ENCODE measurements around the gene COG5. TPM values are rescaled to one million over a fixed set of nuclear protein-coding genes. Genes with fewer than 3 reads are reported as not detected.
"Not testable (repeated sequence)": the region's sequence is repeated elsewhere in the genome, so short reads cannot be mapped to it uniquely, and the experiment has no call there.

COG5 gene
- total RNA-seq, 2 donors from 2014 or later: 42.8 to 57.8 TPM

GRCh38 chr7:107581387-107582013 is 17.8 kb upstream of the COG5 start:
- ATAC-seq (no peak), DNase-seq (no peak)
- intact Hi-C loops (cut with DNase I): no loop called here

GRCh38 chr7:107580716-107581383 is 17.1 kb upstream of the COG5 start:
- ATAC-seq (no peak), DNase-seq (no peak)
- intact Hi-C loops (cut with DNase I): no loop called here

- DNase-seq (peak; percentile 81), ATAC-seq (peak; percentile 96 to 99)
- intact Hi-C loops (cut with DNase I): no loop called here
Observed at GRCh38 chr7:107579885-107580715, 16.4 kb upstream of the COG5 start, which contains the start of gene BCAP29. TSS of gene BCAP29 (plus strand) at chr7:107580246. CDS start at chr7:107580773, 527 bp downstream.

GRCh38 chr7:107579554-107579884 is 15.8 kb upstream of the COG5 start:
- ATAC-seq (peak in 1 of 2 donors; percentile 31), DNase-seq (no peak)
- intact Hi-C loops (cut with DNase I): no loop called here

GRCh38 chr7:107573537-107573936 is 9.8 kb upstream of the COG5 start:
- ATAC-seq: no peak
- DNase-seq: no peak
- intact Hi-C loops (cut with DNase I): no loop called here

- intact Hi-C loops (cut with DNase I): no loop called here
- ATAC-seq (no peak), DNase-seq (no peak)
Observed at GRCh38 chr7:107570298-107570697, 6.6 kb upstream of the COG5 start.

- intact Hi-C loops (cut with DNase I): loop anchor here in 1 of 2 donors (5.0 to 10.0 kb wide), 2 partner anchors 82 to 360 kb away; no protein-coding TSS in a partner anchor
Observed at GRCh38 chr7:107564553-107565298, 1.0 kb upstream of the COG5 start.

GRCh38 chr7:107563081-107563774 is 492 bp downstream of the COG5 start:
- DNase-seq (no peak), ATAC-seq (peak; percentile 74 to 83)
- intact Hi-C loops (cut with DNase I): loop anchor here in 1 of 2 donors (5.0 to 10.0 kb wide), 2 partner anchors 81 to 358 kb away; no protein-coding TSS in a partner anchor

More at GRCh38 chr7:107564553-107565298, 1.0 kb upstream of the COG5 start:
- ATAC-seq (peak in 1 of 2 donors; percentile 12), DNase-seq (no peak)

GRCh38 chr7:107560898-107561516 is 2.7 kb downstream of the COG5 start:
- intact Hi-C loops (cut with DNase I): loop anchor here in 1 of 2 donors (5.0 to 10.0 kb wide), 2 partner anchors 79 to 356 kb away; no protein-coding TSS in a partner anchor
- DNase-seq: no peak
- no peak for ATAC-seq

GRCh38 chr7:107559864-107560263 is 3.9 kb downstream of the COG5 start:
- DNase-seq: no peak
- intact Hi-C loops (cut with DNase I): loop anchor here in 1 of 2 donors (5.0 to 10.0 kb wide), 2 partner anchors 78 to 355 kb away; no protein-coding TSS in a partner anchor
- no peak for ATAC-seq

GRCh38 chr7:107555893-107556292 is 7.8 kb downstream of the COG5 start:
- no peak for DNase-seq
- no peak for ATAC-seq
- intact Hi-C loops (cut with DNase I): no loop called here

GRCh38 chr7:107551936-107552335 is 11.8 kb downstream of the COG5 start:
- DNase-seq: no peak
- intact Hi-C loops (cut with DNase I): no loop called here
- ATAC-seq: no peak

GRCh38 chr7:107544848-107545591 is 18.7 kb downstream of the COG5 start:
- ATAC-seq (no peak), DNase-seq (no peak)
- intact Hi-C loops (cut with DNase I): no loop called here

GRCh38 chr7:107543338-107543993 is 20.3 kb downstream of the COG5 start:
- no peak for DNase-seq
- intact Hi-C loops (cut with DNase I): no loop called here
- ATAC-seq: no peak

GRCh38 chr7:107538001-107538400 is 25.7 kb downstream of the COG5 start:
- DNase-seq (no peak), ATAC-seq (no peak)
- intact Hi-C loops (cut with DNase I): no loop called here

- intact Hi-C loops (cut with DNase I); ATAC-seq; DNase-seq: not testable (repeated sequence)
Observed at GRCh38 chr7:107537228-107537627, 26.5 kb downstream of the COG5 start.

- ATAC-seq (no peak), DNase-seq (no peak)
- intact Hi-C loops (cut with DNase I): no loop called here
Observed at GRCh38 chr7:107534139-107534538, 29.6 kb downstream of the COG5 start.
